D721Med (cell line): ENCODE data around the gene NCAPG2.

Experiments
- DNase-seq: peaks from one replicate; pipeline ENCODE4 v3.0.0; 2011; ENCODE audit warnings: low spot score; ENCODE audit not compliant: insufficient read length
- FAIRE-seq: peaks from 2 replicates; lab custom pipeline; 2011; peaks lifted over from hg19 to GRCh38; lab: Jason Lieb, UNC
- CTCF ChIP-seq: IDR thresholded peaks from 2 replicates; pipeline ENCODE4 v1.5.1; 2012; ENCODE audit warnings: mild to moderate bottlenecking, control low read depth; ENCODE audit not compliant: insufficient read depth; ENCODE audit errors: missing control alignments

Gene NCAPG2

GRCh38 chr7:158607563-158607962 is 97.0 kb downstream of the NCAPG2 start:
- FAIRE-seq (no peak), DNase-seq (no peak)
- no peak for TF ChIP-seq CTCF

DNA sequence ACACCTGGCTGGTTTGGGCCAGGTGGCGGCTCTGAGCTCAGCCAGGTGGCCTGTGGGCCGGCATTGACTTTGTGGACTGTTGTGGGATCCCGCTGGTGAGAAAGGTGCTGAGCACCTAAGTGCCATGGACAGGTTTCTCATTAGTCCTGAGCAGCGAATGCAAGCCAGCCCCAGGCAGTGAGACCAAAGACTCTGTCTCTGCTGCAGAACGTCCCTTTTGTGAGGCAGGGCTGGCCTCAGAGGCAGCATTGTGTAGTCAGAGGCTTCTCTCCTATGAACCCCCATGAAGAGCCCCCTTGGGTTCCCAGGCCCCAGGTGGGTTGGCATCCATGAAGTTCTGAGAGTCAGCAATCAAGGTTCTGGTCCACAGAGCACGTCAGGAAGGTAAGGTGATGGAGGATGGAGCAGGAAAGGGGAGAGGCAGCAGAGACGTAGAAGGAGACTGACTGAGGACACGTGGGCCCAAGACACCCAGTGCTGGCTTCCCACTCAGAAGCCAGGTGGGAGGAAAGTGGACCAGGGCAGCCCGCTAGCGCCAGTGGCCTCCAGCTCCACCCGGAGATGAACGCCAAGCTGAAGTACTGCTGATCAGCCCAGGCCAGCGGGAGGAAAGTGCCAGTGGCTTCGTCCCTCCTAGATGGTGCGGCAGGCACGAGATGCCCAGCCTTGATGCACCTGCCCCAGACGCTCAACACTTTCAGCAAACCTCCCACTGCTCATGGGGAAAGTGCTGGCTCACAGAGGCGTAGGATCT is 97.8 kb downstream of the NCAPG2 start:
- DNase-seq (no peak), FAIRE-seq (no peak)
- no peak for TF ChIP-seq CTCF

DNA sequence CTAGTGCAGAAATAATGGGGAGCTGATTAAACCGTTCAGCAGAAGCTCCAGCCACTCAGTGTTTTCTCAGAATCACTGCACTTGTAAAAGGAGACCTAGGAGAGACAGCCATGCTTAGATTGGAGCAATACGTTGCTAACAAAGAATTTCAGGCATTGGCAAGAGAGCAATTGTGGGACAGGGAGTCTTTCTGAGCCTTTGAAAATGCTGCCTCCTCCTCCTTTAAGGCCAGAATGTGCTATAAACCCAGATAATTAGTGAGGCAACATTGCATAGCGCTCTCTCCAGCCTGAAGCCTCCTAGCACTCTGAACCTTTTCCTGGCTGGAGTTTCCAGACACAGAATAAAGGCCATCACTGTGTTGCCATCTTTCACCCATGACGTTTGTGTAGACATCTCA is 98.5 kb downstream of the NCAPG2 start:
- DNase-seq = no peak
- no peak for FAIRE-seq
- no peak for TF ChIP-seq CTCF

GRCh38 chr7:158603773-158604755 is 100.5 kb downstream of the NCAPG2 start:
- TF ChIP-seq CTCF = no peak

GRCh38 chr7:158602905-158603772 is 101.5 kb downstream of the NCAPG2 start:
- FAIRE-seq (no peak), DNase-seq (no peak)
- TF ChIP-seq CTCF = no peak

More at GRCh38 chr7:158603773-158604755, 100.5 kb downstream of the NCAPG2 start:
- DNase-seq = no peak
- FAIRE-seq = no peak

GRCh38 chr7:158602041-158602440 is 102.6 kb downstream of the NCAPG2 start:
- DNase-seq (no peak), FAIRE-seq (no peak)
- no peak for TF ChIP-seq CTCF
